ENCODE results near the gene ZSCAN12.

The ZSCAN12 gene

GRCh38 chr6:28423546-28423945, 24.0 kb upstream of the ZSCAN12 start:
- TF ChIP-seq USF1 (IDR thresholded peaks at IDR 0.05), result no peak
- no peak for TF ChIP-seq CREB1 (IDR thresholded peaks at IDR 0.05; ENCODE audit: low read depth)
- TF ChIP-seq REST (IDR thresholded peaks at IDR 0.05; ENCODE audit: low read depth), result no peak
- no peak for TF ChIP-seq YY1 (IDR thresholded peaks at IDR 0.05; ENCODE audit: low read depth)

GRCh38 chr6:28413681-28414080, 14.1 kb upstream of the ZSCAN12 start:
- TF ChIP-seq TAF1 (IDR thresholded peaks at IDR 0.05; ENCODE audit: low read depth), result no peak
- no peak for TF ChIP-seq REST (IDR thresholded peaks at IDR 0.05; ENCODE audit: low read depth)
- TF ChIP-seq EP300 (IDR thresholded peaks at IDR 0.05; ENCODE audit: borderline replicate concordance), result no peak
- no peak for TF ChIP-seq TCF12 (IDR thresholded peaks at IDR 0.05; ENCODE audit: low read depth)
- no peak for TF ChIP-seq EGR1 (IDR thresholded peaks at IDR 0.05)
- no peak for TF ChIP-seq TEAD4 (IDR thresholded peaks at IDR 0.05)
- no peak for TF ChIP-seq ZBTB7A (IDR thresholded peaks at IDR 0.05; ENCODE audit: low read depth)
- no peak for TF ChIP-seq CEBPB (IDR thresholded peaks at IDR 0.05)
- no peak for TF ChIP-seq CREB1 (IDR thresholded peaks at IDR 0.05; ENCODE audit: low read depth)

GRCh38 chr6:28410767-28411166, 11.2 kb upstream of the ZSCAN12 start:
- TF ChIP-seq FOXM1 (IDR thresholded peaks at IDR 0.05; ENCODE audit: borderline replicate concordance, low read depth) (no peak), RAD21 (IDR thresholded peaks at IDR 0.05; ENCODE audit: low read depth) (no peak), TEAD4 (IDR thresholded peaks at IDR 0.05) (no peak), YY1 (IDR thresholded peaks at IDR 0.05; ENCODE audit: low read depth) (no peak), EGR1 (IDR thresholded peaks at IDR 0.05) (no peak), REST (IDR thresholded peaks at IDR 0.05; ENCODE audit: low read depth) (no peak), CREB1 (IDR thresholded peaks at IDR 0.05; ENCODE audit: low read depth) (no peak), TAF1 (IDR thresholded peaks at IDR 0.05; ENCODE audit: low read depth) (no peak), ZBTB7A (IDR thresholded peaks at IDR 0.05; ENCODE audit: low read depth) (no peak), EP300 (IDR thresholded peaks at IDR 0.05; ENCODE audit: borderline replicate concordance) (no peak), NFIC (IDR thresholded peaks at IDR 0.05) (no peak), MAX (IDR thresholded peaks at IDR 0.05) (no peak), USF1 (IDR thresholded peaks at IDR 0.05) (no peak), TCF12 (IDR thresholded peaks at IDR 0.05; ENCODE audit: low read depth) (no peak), CEBPB (IDR thresholded peaks at IDR 0.05) (no peak)

GRCh38 chr6:28408076-28408802, 8.7 kb upstream of the ZSCAN12 start:
- no peak for TF ChIP-seq REST (IDR thresholded peaks at IDR 0.05; ENCODE audit: low read depth)
- no peak for TF ChIP-seq TEAD4 (IDR thresholded peaks at IDR 0.05)
- TF ChIP-seq CEBPB (IDR thresholded peaks at IDR 0.05), result no peak
- TF ChIP-seq ZBTB7A (IDR thresholded peaks at IDR 0.05; ENCODE audit: low read depth), result no peak
- no peak for TF ChIP-seq RAD21 (IDR thresholded peaks at IDR 0.05; ENCODE audit: low read depth)
- TF ChIP-seq EP300 (IDR thresholded peaks at IDR 0.05; ENCODE audit: borderline replicate concordance), result no peak
- no peak for TF ChIP-seq MAX (IDR thresholded peaks at IDR 0.05)
- TF ChIP-seq TAF1 (IDR thresholded peaks at IDR 0.05; ENCODE audit: low read depth), result no peak
- TF ChIP-seq EGR1 (IDR thresholded peaks at IDR 0.05), result no peak
- no peak for TF ChIP-seq NFIC (IDR thresholded peaks at IDR 0.05)
- TF ChIP-seq TCF12 (IDR thresholded peaks at IDR 0.05; ENCODE audit: low read depth), result no peak
- no peak for TF ChIP-seq USF1 (IDR thresholded peaks at IDR 0.05)
- TF ChIP-seq YY1 (IDR thresholded peaks at IDR 0.05; ENCODE audit: low read depth), result no peak
- TF ChIP-seq FOXM1 (IDR thresholded peaks at IDR 0.05; ENCODE audit: borderline replicate concordance, low read depth), result no peak

Data from Ishikawa (cell line).